OCI-LY3 (cell line): ENCODE measurements around the gene UNC50.
"Not testable (repeated sequence)": the region's sequence is repeated elsewhere in the genome, so short reads cannot be mapped to it uniquely, and the experiment has no call there.

ENCODE experiments used
- H2AFZ ChIP-seq: fragments of 200-600, 300-600 bp; shearing (Covaris generic); 2 replicates; pipeline ENCODE4 v1.6.0; 2014; ENCODE audit warnings: antibody characterized with exemption, low read depth, low read length
- H3K27ac ChIP-seq: fragments of 200-600, 300-600 bp; sonication (generic); 2 replicates; pipeline ENCODE4 v1.5.1; 2014; ENCODE audit warnings: mild to moderate bottlenecking, low read length, moderate library complexity, mixed read lengths
- H3K27me3 ChIP-seq: fragments of 200-600, 300-600 bp; sonication (generic); 2 replicates; pipeline ENCODE4 v1.6.1; 2014; ENCODE audit warnings: low read depth, low read length, mixed read lengths
- H3K36me3 ChIP-seq: fragments of 200-600, 300-600 bp; sonication (generic); replicated peaks from 2 replicates; pipeline ENCODE3; 2014; ENCODE audit warnings: low read depth, low read length, mixed read lengths
- H3K4me1 ChIP-seq: fragments of 300-600, 200-600 bp; sonication (generic); 2 replicates; pipeline ENCODE4 v1.6.1; 2014; ENCODE audit warnings: low read length, mixed read lengths
- H3K4me2 ChIP-seq: fragments of 200-600, 300-600 bp; sonication (generic); 2 replicates; pipeline ENCODE4 v1.6.1; 2014; ENCODE audit warnings: low read length, mixed read lengths
- H3K4me3 ChIP-seq: fragments of 300-600, 200-600 bp; sonication (generic); 2 replicates; pipeline ENCODE4 v1.5.1; 2014; ENCODE audit warnings: antibody characterized with exemption, mild to moderate bottlenecking, low read length, moderate library complexity
- H3K79me2 ChIP-seq: fragments of 300-600, 200-600 bp; shearing (Covaris generic); 2 replicates; pipeline ENCODE4 v1.6.1; 2014; ENCODE audit warnings: mild to moderate bottlenecking, low read length, mixed read lengths
- H3K9ac ChIP-seq: fragments of 300-600, 200-600 bp; shearing (Covaris generic); 2 replicates; pipeline ENCODE4 v1.6.0; 2014; ENCODE audit warnings: mild to moderate bottlenecking, low read length, moderate library complexity
- H3K9me3 ChIP-seq: fragments of 200-600, 300-600 bp; shearing (Covaris generic); 2 replicates; pipeline ENCODE4 v1.6.1; 2014; ENCODE audit warnings: low read length, mixed read lengths; ENCODE audit not compliant: insufficient read depth
- H4K20me1 ChIP-seq: fragments of 200-600, 300-600 bp; sonication (generic); 2 replicates; pipeline ENCODE4 v1.6.1; 2016; ENCODE audit warnings: low read length, mixed read lengths; ENCODE audit not compliant: insufficient read depth
- CTCF ChIP-seq: fragments of 200-600, 300-600 bp; sonication (generic); IDR thresholded peaks from 2 replicates; pipeline ENCODE4 v1.5.1; 2014; ENCODE audit warnings: antibody characterized with exemption, low read length, low read depth
- EZH2phosphoT487 ChIP-seq: fragments of 200-600 bp; shearing (Covaris generic); IDR thresholded peaks from 2 replicates; pipeline ENCODE4 v1.6.1; 2018; ENCODE audit warnings: antibody characterized with exemption, mixed run types, low read depth

The UNC50 gene

GRCh38 chr2:98650998-98651397 is 42.6 kb downstream of the UNC50 start:
- no peak overlapping the region for H3K27ac ChIP-seq
- no peaks in the 10 kb centered on the region for H3K27me3 ChIP-seq
- no peak overlapping the region for H3K4me2 ChIP-seq
- H2AFZ ChIP-seq, result no peak overlapping the region
- no peak overlapping the region for H3K9ac ChIP-seq
- no peaks in the 10 kb centered on the region for H4K20me1 ChIP-seq
- TF ChIP-seq EZH2phosphoT487 (no peak), CTCF (no peak)
- H3K79me2 ChIP-seq, result no peaks in the 10 kb centered on the region
- H3K4me1 ChIP-seq, result no peaks in the 10 kb centered on the region
- no peaks in the 10 kb centered on the region for H3K36me3 ChIP-seq
- H3K4me3 ChIP-seq, result no peak overlapping the region
- no peaks in the 10 kb centered on the region for H3K9me3 ChIP-seq

GRCh38 chr2:98654699-98655495 is 46.5 kb downstream of the UNC50 start:
- TF ChIP-seq EZH2phosphoT487, result no peak
- no peak for TF ChIP-seq CTCF

GRCh38 chr2:98656800-98657199 is 48.4 kb downstream of the UNC50 start:
- H4K20me1 ChIP-seq, result no peaks in the 10 kb centered on the region
- H3K4me2 ChIP-seq, result no peak overlapping the region
- no peaks in the 10 kb centered on the region for H3K36me3 ChIP-seq
- TF ChIP-seq CTCF (no peak), EZH2phosphoT487 (no peak)
- H2AFZ ChIP-seq, result no peak overlapping the region
- H3K79me2 ChIP-seq, result no peaks in the 10 kb centered on the region
- no peak overlapping the region for H3K4me3 ChIP-seq
- H3K9ac ChIP-seq, result no peak overlapping the region
- H3K9me3 ChIP-seq, result no peaks in the 10 kb centered on the region
- no peaks in the 10 kb centered on the region for H3K27me3 ChIP-seq
- H3K4me1 ChIP-seq, result no peaks in the 10 kb centered on the region
- H3K27ac ChIP-seq, result no peak overlapping the region

More at GRCh38 chr2:98654699-98655495, 46.5 kb downstream of the UNC50 start:
- H3K79me2 ChIP-seq, result no peaks in the 10 kb centered on the region
- no peak overlapping the region for H3K27ac ChIP-seq
- H3K36me3 ChIP-seq, result no peaks in the 10 kb centered on the region
- H3K27me3 ChIP-seq, result no peaks in the 10 kb centered on the region
- H3K4me2 ChIP-seq, result no peak overlapping the region
- H3K4me1 ChIP-seq, result no peaks in the 10 kb centered on the region
- no peaks in the 10 kb centered on the region for H4K20me1 ChIP-seq
- H2AFZ ChIP-seq, result no peak overlapping the region
- no peak overlapping the region for H3K4me3 ChIP-seq
- no peak overlapping the region for H3K9ac ChIP-seq
- H3K9me3 ChIP-seq, result no peaks in the 10 kb centered on the region

GRCh38 chr2:98658816-98659490 is 50.6 kb downstream of the UNC50 start:
- Histone ChIP-seq H3K4me2 (0 out of 2 replicates have a peak overlapping the region, but pooled peaks have one; percentile 4), H2AFZ (no peak overlapping the region), H3K27ac (no peak overlapping the region), H3K4me1 (no peaks in the 10 kb centered on the region), H3K27me3 (no peaks in the 10 kb centered on the region), H3K36me3 (no peaks in the 10 kb centered on the region), H3K9ac (no peak overlapping the region), H4K20me1 (no peaks in the 10 kb centered on the region), H3K4me3 (no peak overlapping the region), H3K9me3 (no peaks in the 10 kb centered on the region), H3K79me2 (no peaks in the 10 kb centered on the region)
- TF ChIP-seq CTCF (no peak), EZH2phosphoT487 (no peak)

GRCh38 chr2:98659491-98659840 is 51.1 kb downstream of the UNC50 start:
- H3K36me3 ChIP-seq, H3K4me2 ChIP-seq, H3K4me1 ChIP-seq, H3K27ac ChIP-seq, H2AFZ ChIP-seq, H3K9ac ChIP-seq, H3K79me2 ChIP-seq, H3K4me3 ChIP-seq, H3K27me3 ChIP-seq, H3K9me3 ChIP-seq, H4K20me1 ChIP-seq: not testable (repeated sequence)
